K562 (cell line): ENCODE results near the gene RELCH. TPM values are rescaled to one million over a fixed set of nuclear protein-coding genes. Genes with fewer than 3 reads are reported as not detected.

Experiments
- ATAC-seq: fragments of 200-7000 bp; cut with Tn5 transposase; 3 replicates; pipeline ENCODE4 v1.9.1; 2020; ENCODE audit warnings: moderate library complexity
- BruUV-seq: library from RNA; stranded (reverse); fragments of 400-500 nt; replicated peaks from 2 replicates; lab custom pipeline; 2021; lab: Mats Ljungman, UMichigan
- CTCF ChIA-PET: fragments of 300-600 bp; formaldehyde crosslinking; extraction: SDS; loops from one replicate; lab custom pipeline; 2021; ENCODE audit warnings: low intra/inter-chr PET ratio; lab: Yijun Ruan, JAX
- POLR2A ChIA-PET: fragments of 300-600, 350-650 bp; sonication (Branson Sonifier 250); formaldehyde crosslinking; extraction: SDS; loops from one replicate; lab custom pipeline; 2021; ENCODE audit warnings: antibody characterized with exemption, inconsistent platforms; lab: Yijun Ruan, JAX
- DNase-seq, 4 experiments: peaks; one replicate each; pipeline versions ENCODE4 v3.0.0 to v3.0.0-alpha.2; 2011 to 2018; ENCODE audit warnings: low spot score in 3 of 4, mixed read lengths in 3 of 4; ENCODE audit errors: extremely low read depth in 1 of 4
- FAIRE-seq: peaks from 2 replicates; lab custom pipeline; 2011; peaks lifted over from hg19 to GRCh38; lab: Jason Lieb, UNC
- H2AFZ ChIP-seq: 2 replicates; pipeline ENCODE4 v1.6.0; 2011; ENCODE audit warnings: low read depth, low read length, control low read depth, inconsistent platforms
- H3K27ac ChIP-seq: fragments of 200-600 bp; 3 replicates; pipeline ENCODE4 v1.8.0; 2011; ENCODE audit warnings: low read depth, mild to moderate bottlenecking, control low read depth, inconsistent platforms, low read length, moderate library complexity, mixed read lengths; ENCODE audit errors: extremely low read depth
- H3K27me3 ChIP-seq, 2 experiments: fragments of 300-600 bp in 1 of 2; 2 replicates in 1 of 2; 3 replicates in 1 of 2; pipeline versions ENCODE4 v1.6.0 to v1.8.0; 2011; ENCODE audit warnings: inconsistent platforms in 2 of 2, low read length in 2 of 2, mild to moderate bottlenecking in 1 of 2, mixed read lengths in 1 of 2, moderate library complexity in 1 of 2; ENCODE audit not compliant: control insufficient read depth in 2 of 2, insufficient read depth in 2 of 2
- H3K36me3 ChIP-seq: fragments of 300-600 bp; 3 replicates; pipeline ENCODE4 v1.8.0; 2011; ENCODE audit warnings: mild to moderate bottlenecking, low read length, inconsistent platforms; ENCODE audit not compliant: control insufficient read depth, insufficient read depth
- H3K4me1 ChIP-seq, 2 experiments: fragments of 200-600 bp in 1 of 2; replicated peaks in 1 of 2; 2 replicates in 1 of 2; 3 replicates in 1 of 2; pipeline versions ENCODE4 v1.5.1 to v1.8.0; 2011; ENCODE audit warnings: inconsistent platforms in 2 of 2, low read length in 2 of 2, mild to moderate bottlenecking in 1 of 2, mixed read lengths in 1 of 2, moderate library complexity in 1 of 2; ENCODE audit not compliant: control insufficient read depth in 2 of 2, insufficient read depth in 2 of 2
- H3K4me2 ChIP-seq: 2 replicates; pipeline ENCODE4 v1.6.1; 2011; ENCODE audit warnings: low read length, control low read depth, inconsistent platforms, mixed read lengths; ENCODE audit not compliant: insufficient read depth
- H3K4me3 ChIP-seq: fragments of 200-600 bp; sonication (generic), shearing (Covaris generic); 2 replicates; pipeline ENCODE4 v1.5.1; 2016; ENCODE audit warnings: control low read depth, inconsistent platforms
- H3K79me2 ChIP-seq: fragments of 200-600 bp; 3 replicates; pipeline ENCODE4 v1.8.0; 2011; ENCODE audit warnings: low read length, inconsistent platforms; ENCODE audit not compliant: control insufficient read depth, insufficient read depth
- H3K9ac ChIP-seq, 2 experiments: 2 replicates each; pipeline versions ENCODE4 v1.6.0 to v1.6.1; 2011; ENCODE audit warnings: low read depth in 2 of 2, low read length in 2 of 2, control low read depth in 1 of 2, inconsistent platforms in 1 of 2, mild to moderate bottlenecking in 1 of 2, mixed read lengths in 1 of 2; ENCODE audit not compliant: insufficient read depth in 1 of 2
- H3K9me1 ChIP-seq: one replicate; pipeline ENCODE4 v1.6.0; 2011; ENCODE audit warnings: inconsistent platforms, mild to moderate bottlenecking, low read length, moderate library complexity; ENCODE audit not compliant: control insufficient read depth, insufficient read depth
- H3K9me3 ChIP-seq: replicated peaks from 2 replicates; pipeline ENCODE4 v1.5.1; 2011; ENCODE audit warnings: low read depth, low read length, inconsistent platforms; ENCODE audit not compliant: control insufficient read depth, insufficient read depth
- H4K20me1 ChIP-seq: replicated peaks from 2 replicates; pipeline ENCODE4 v1.6.1; 2011; ENCODE audit warnings: low read length, inconsistent platforms, mixed read lengths; ENCODE audit not compliant: control insufficient read depth, insufficient read depth
- FOSL1 ChIP-seq: fragments of 200-800 bp; sonication (Bioruptor generic); conservative IDR thresholded peaks from 2 replicates; pipeline ENCODE4 v1.6.1; 2016; ENCODE audit warnings: missing genetic modification characterization, missing compliant biosample characterization
- FOXJ2 ChIP-seq: fragments of 200-800 bp; sonication (Bioruptor generic); IDR thresholded peaks from 2 replicates; pipeline ENCODE4 v1.6.1; 2016; ENCODE audit warnings: missing genetic modification characterization, missing compliant biosample characterization
- MAZ ChIP-seq, 2 experiments: fragments of 450-650 bp in 1 of 2; sonication (generic) in 1 of 2; formaldehyde crosslinking; IDR thresholded peaks in 1 of 2; conservative IDR thresholded peaks in 1 of 2; 2 replicates each; pipeline versions ENCODE4 v1.4.0 to v1.5.0; 2020; ENCODE audit warnings: mild to moderate bottlenecking in 1 of 2, missing genetic modification reagents in 1 of 2
- POLR3A ChIP-seq: IDR thresholded peaks from 2 replicates; pipeline ENCODE4 v1.6.1; 2011; ENCODE audit warnings: borderline replicate concordance, mild to moderate bottlenecking, moderate library complexity; ENCODE audit not compliant: insufficient read length, insufficient read depth; ENCODE audit errors: extremely low read depth
- RBM34 ChIP-seq: fragments of 200-400 bp; formaldehyde crosslinking; IDR thresholded peaks from 2 replicates; pipeline ENCODE4 v1.6.1; 2018; ENCODE audit warnings: low read length, borderline replicate concordance; ENCODE audit not compliant: insufficient read depth
- ZFP36 ChIP-seq: fragments of 150-350 bp; IDR thresholded peaks from 2 replicates; pipeline ENCODE4 v1.6.1; 2018; ENCODE audit warnings: low read length, low read depth; ENCODE audit not compliant: partially characterized antibody
- ZNF316 ChIP-seq: fragments of 450-650 bp; IDR thresholded peaks from 2 replicates; pipeline ENCODE4 v1.6.1; 2016
- ZNF445 ChIP-seq: fragments of 250-450 bp; sonication (Bioruptor Pico); IDR thresholded peaks from 2 replicates; pipeline ENCODE4 v1.4.0; 2020; ENCODE audit warnings: low read depth, mild to moderate bottlenecking, moderate library complexity
- ZSCAN29 ChIP-seq: fragments of 450-650 bp; IDR thresholded peaks from 2 replicates; pipeline ENCODE4 v1.6.1; 2017
- WGBS: fragments of 100-300 bp; shearing (Covaris generic); methylation state at CpG from one replicate; pipeline ENCODE4 v1.1.6; 2016; ENCODE audit warnings: low coverage, mixed read lengths; ENCODE audit not compliant: insufficient coverage; ENCODE audit errors: missing lambda C conversion rate; 5-methylcytosine and 5-hydroxymethylcytosine counted together
- in situ Hi-C: fragments of 300-500 bp; cut with MboI; formaldehyde crosslinking; loops from 4 replicates; pipeline ENCODE4 v1.15.0; 2018; ENCODE audit warnings: inconsistent platforms, mixed read lengths
- intact Hi-C: fragments of 100-400 bp; cut with micrococcal nuclease; formaldehyde crosslinking; loops from 2 replicates; pipeline ENCODE4 v1.14.2; 2022
- polyA plus RNA-seq, 8 experiments: library from polyadenylated mRNA; depleted of rRNA in 4 of 8; stranded (reverse) in 5 of 8; unstranded in 3 of 8; fragments of >200 nt; fragmentation: Nextera tagmentation in 2 of 8; fragmentation: Illumina TruSeq in 1 of 8; extraction: Ambion mirVana in 2 of 8; extraction: Trizol in 1 of 8; gene quantifications; 2 replicates each; pipeline versions ENCODE4 v1.2.1 to v1.2.3, GENCODE V29; 2011 to 2014; ENCODE audit warnings: inconsistent platforms in 1 of 8, missing spikeins in 1 of 8
- total RNA-seq, 7 experiments: library from RNA; depleted of rRNA in 6 of 7; stranded (reverse); fragments of >200 nt in 6 of 7; fragmentation: Illumina TruSeq in 2 of 7; extraction: Trizol in 2 of 7; gene quantifications; 2 replicates each; pipeline versions ENCODE4 v1.2.1 to v1.2.3, GENCODE V29; 2011 to 2021; ENCODE audit warnings: low replicate concordance in 1 of 7
- TF ChIP-seq, protein P1 (sequence below): fragments of 450-650 bp; IDR thresholded peaks from 2 replicates; pipeline ENCODE4 v1.6.1; 2016; ENCODE audit warnings: low read depth, mild to moderate bottlenecking, moderate library complexity
- TF ChIP-seq, protein P2 (sequence below): fragments of 200-800 bp; sonication (Bioruptor generic); IDR thresholded peaks from 2 replicates; pipeline ENCODE4 v1.6.1; 2017; ENCODE audit warnings: missing genetic modification characterization, missing compliant biosample characterization
- TF ChIP-seq, protein P3 (sequence below): fragments of 150-350 bp; IDR thresholded peaks from 2 replicates; pipeline ENCODE4 v1.6.1; 2014; ENCODE audit warnings: low read depth, mild to moderate bottlenecking, low read length, borderline replicate concordance
- TF ChIP-seq, protein P4 (sequence below): fragments of 450-650 bp; IDR thresholded peaks from 2 replicates; pipeline ENCODE4 v1.6.1; 2017; ENCODE audit warnings: mild to moderate bottlenecking, moderate library complexity

Gene RELCH
- total and polyA plus RNA-seq, 9 of the 15 experiments (the other 6 are each of a cell fraction or from before 2014, with no cell fraction given): 1.4 to 13.6 (median 7.6) TPM

DNA sequence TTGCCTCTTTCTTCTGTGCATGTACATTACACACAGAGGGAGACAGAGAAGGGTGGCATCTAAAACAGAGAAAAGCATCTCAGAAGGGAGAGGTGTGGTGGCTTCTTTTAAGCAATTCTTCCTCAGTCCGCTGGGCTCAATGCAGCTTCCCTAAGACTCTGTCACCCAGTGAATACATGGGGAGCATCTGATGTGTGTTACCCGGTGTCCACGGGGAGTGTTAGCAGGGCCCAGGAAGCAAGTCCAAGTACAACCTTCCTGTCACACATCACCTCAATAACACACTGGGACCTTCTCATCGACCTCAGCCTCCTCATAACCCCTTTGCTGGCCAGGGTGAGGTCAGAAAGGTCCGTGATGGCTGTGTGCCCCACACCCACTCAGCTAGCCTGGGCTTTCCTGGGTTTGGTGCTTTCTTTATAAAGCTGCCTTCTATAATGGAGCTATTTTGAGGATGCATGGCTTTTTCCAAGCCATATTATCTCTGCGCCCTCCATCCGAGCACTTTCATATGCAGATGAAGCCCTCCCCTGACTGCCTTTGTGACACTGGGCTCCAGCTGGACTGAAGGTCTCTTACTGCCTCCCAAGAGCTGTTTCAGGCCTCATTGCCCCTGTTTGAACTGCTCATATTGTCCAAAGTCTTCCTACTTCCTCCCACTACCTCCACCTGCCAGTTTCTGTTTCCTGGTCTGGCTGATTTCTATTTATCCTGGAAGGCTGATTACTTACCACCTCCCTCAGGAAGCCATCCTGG is 159.5 kb downstream of the RELCH start (continued):
- TF ChIP-seq, protein P1, sequence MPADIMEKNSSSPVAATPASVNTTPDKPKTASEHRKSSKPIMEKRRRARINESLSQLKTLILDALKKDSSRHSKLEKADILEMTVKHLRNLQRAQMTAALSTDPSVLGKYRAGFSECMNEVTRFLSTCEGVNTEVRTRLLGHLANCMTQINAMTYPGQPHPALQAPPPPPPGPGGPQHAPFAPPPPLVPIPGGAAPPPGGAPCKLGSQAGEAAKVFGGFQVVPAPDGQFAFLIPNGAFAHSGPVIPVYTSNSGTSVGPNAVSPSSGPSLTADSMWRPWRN: no peak

DNA sequence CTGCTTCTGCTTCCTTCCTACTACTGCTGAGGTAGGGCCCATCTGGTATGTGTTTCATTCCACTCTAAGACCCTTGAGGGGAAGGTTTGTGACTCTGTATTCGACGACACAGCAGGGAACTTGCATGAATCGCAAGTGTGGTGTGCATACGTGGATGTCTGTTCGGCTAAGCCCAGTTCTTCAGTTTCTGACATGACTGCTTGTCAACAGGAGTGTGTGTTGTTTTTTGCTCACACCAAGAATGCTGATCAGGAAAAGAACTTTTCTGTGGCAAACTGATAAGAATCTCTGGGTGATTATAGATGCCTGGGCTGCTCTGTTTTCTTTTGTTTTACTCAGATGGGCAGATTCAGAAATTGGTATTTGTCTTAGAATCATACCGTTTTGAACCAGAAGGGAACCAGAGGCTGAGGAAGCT is 160.0 kb downstream of the RELCH start:
- BruUV-seq: no TSS peak
- H3K79me2 ChIP-seq: no peaks in the 10 kb centered on the region
- no peaks in the 10 kb centered on the region for H3K36me3 ChIP-seq
- H3K9me3 ChIP-seq: no peaks in the 10 kb centered on the region
- ChIA-PET POLR2A (no interaction called here), CTCF (no interaction called here)
- 0% methylated on average over 2 of the region's 6 CpGs for WGBS
- no peaks in the 10 kb centered on the region for H4K20me1 ChIP-seq
- H3K9ac ChIP-seq: no peak overlapping the region
- H3K27ac ChIP-seq: no peak overlapping the region
- H3K27me3 ChIP-seq: peaks cover 13 to 28% of the 10 kb centered on the region in 2 experiments; a peak in 4 of 5 replicates
- intact Hi-C loops: no loop called here
- H3K9me1 ChIP-seq: no peaks in the 10 kb centered on the region
- FAIRE-seq: no peak
- H3K4me3 ChIP-seq: no peak overlapping the region
- H3K4me1 ChIP-seq: no peaks in the 10 kb centered on the region
- ATAC-seq: no peak
- no peak overlapping the region for H2AFZ ChIP-seq
- no peak for DNase-seq
- no peak overlapping the region for H3K4me2 ChIP-seq
- in situ Hi-C loops: no loop called here
- TF ChIP-seq FOXJ2 (tag) (no peak), ZNF316 (no peak), FOSL1 (no peak), MAZ (CRISPR knock-in tag; conservative IDR thresholded peaks at IDR 0.05 in 1 of 2, IDR thresholded peaks at IDR 0.05 in 1 of 2) (no peak), ZFP36 (peak; percentile 41), POLR3A (no peak), RBM34 (no peak), ZNF445 (CRISPR knock-in tag) (no peak), ZSCAN29 (no peak)
- TF ChIP-seq, protein P2, sequence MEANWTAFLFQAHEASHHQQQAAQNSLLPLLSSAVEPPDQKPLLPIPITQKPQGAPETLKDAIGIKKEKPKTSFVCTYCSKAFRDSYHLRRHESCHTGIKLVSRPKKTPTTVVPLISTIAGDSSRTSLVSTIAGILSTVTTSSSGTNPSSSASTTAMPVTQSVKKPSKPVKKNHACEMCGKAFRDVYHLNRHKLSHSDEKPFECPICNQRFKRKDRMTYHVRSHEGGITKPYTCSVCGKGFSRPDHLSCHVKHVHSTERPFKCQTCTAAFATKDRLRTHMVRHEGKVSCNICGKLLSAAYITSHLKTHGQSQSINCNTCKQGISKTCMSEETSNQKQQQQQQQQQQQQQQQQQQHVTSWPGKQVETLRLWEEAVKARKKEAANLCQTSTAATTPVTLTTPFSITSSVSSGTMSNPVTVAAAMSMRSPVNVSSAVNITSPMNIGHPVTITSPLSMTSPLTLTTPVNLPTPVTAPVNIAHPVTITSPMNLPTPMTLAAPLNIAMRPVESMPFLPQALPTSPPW (CRISPR knock-in tag): no peak
- TF ChIP-seq, protein P3, sequence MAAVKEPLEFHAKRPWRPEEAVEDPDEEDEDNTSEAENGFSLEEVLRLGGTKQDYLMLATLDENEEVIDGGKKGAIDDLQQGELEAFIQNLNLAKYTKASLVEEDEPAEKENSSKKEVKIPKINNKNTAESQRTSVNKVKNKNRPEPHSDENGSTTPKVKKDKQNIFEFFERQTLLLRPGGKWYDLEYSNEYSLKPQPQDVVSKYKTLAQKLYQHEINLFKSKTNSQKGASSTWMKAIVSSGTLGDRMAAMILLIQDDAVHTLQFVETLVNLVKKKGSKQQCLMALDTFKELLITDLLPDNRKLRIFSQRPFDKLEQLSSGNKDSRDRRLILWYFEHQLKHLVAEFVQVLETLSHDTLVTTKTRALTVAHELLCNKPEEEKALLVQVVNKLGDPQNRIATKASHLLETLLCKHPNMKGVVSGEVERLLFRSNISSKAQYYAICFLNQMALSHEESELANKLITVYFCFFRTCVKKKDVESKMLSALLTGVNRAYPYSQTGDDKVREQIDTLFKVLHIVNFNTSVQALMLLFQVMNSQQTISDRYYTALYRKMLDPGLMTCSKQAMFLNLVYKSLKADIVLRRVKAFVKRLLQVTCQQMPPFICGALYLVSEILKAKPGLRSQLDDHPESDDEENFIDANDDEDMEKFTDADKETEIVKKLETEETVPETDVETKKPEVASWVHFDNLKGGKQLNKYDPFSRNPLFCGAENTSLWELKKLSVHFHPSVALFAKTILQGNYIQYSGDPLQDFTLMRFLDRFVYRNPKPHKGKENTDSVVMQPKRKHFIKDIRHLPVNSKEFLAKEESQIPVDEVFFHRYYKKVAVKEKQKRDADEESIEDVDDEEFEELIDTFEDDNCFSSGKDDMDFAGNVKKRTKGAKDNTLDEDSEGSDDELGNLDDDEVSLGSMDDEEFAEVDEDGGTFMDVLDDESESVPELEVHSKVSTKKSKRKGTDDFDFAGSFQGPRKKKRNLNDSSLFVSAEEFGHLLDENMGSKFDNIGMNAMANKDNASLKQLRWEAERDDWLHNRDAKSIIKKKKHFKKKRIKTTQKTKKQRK: no peak
- TF ChIP-seq, protein P4, sequence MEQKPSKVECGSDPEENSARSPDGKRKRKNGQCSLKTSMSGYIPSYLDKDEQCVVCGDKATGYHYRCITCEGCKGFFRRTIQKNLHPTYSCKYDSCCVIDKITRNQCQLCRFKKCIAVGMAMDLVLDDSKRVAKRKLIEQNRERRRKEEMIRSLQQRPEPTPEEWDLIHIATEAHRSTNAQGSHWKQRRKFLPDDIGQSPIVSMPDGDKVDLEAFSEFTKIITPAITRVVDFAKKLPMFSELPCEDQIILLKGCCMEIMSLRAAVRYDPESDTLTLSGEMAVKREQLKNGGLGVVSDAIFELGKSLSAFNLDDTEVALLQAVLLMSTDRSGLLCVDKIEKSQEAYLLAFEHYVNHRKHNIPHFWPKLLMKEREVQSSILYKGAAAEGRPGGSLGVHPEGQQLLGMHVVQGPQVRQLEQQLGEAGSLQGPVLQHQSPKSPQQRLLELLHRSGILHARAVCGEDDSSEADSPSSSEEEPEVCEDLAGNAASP: no peak
